ENCODE results near the gene LDLRAD4.

- TF ChIP-seq POLR2A (IDR thresholded peaks at IDR 0.05), result no peak
- TF ChIP-seq CTCF (IDR thresholded peaks at IDR 0.05), result no peak
Measured at GRCh38 chr18:13302457-13303225, 84.1 kb downstream of the LDLRAD4 start.

Data from lower leg skin (tissue), 3 donors.